NCI-H460 (cell line): ENCODE measurements around the gene PLCB4. TPM values are rescaled to one million over a fixed set of nuclear protein-coding genes. Genes with fewer than 3 reads are reported as not detected.

ENCODE experiments used
- DNase-seq: peaks from one replicate; pipeline ENCODE4 v3.0.0-alpha.2; 2016; ENCODE audit warnings: low read depth; ENCODE audit errors: extremely low read depth
- total RNA-seq: library from RNA; depleted of rRNA; stranded (reverse); fragments of >200 nt; shearing (Covaris generic); gene quantifications from 2 replicates; pipeline ENCODE4 v1.2.3, GENCODE V29; 2014

The PLCB4 gene
- total RNA-seq, 1 experiment from 2014 or later, result 14.8 TPM

DNA sequence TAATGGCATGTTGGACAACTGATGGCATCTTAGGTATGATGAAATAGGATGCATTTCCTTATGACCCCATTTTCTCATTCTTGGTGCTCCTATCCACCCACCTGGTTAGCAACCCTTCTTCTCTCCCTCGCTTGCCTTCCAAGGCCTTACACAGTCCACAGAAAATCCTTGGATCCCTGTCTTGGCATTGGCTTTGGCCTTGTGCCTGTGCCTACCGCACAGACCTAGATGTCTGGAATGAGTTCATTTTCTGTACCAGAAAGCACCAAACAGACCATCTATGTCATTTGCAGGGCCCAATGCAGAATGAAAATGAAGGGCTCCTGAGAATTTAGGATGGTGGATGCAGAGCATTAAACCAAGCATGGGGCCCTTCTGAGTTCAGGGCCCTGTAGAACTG lies 346.5 kb downstream of the PLCB4 start:
- DNase-seq, result no peak

DNA sequence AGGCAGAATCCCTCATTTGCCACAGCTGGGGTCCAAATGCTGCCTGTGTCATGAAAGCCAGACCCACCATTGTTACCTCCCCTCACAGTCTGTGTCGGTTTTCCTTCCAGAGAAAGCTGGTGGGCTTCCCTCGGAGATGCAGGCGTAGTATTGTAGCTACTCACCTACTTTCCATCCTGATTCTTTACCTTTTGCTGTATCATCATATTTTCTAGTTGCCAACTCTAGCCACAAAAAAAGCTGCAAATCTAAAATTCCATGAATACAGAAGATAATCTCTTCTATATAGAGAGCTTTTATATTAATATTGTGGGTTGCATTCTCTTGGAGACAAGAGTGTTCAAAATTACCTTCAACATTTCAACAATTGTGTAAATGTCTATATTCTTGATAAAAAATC lies 347.5 kb downstream of the PLCB4 start:
- no peak for DNase-seq

DNA sequence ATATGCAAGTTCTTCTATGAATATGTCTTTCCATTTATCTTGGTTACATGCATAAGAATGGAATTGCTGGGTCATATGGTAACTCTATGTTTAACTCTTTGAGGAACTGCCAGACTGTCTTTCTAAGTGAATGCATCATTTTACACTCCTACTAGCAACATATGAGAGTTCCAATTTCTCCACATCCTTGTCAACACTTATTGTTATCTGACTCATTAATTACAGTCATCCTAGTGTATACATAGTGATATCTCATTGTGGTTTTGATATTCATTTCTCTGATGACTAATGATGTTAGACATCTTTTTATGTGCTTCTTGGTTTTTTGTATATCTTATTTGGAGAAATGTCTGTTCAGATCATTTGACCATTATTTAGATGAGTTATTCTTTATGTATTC lies 348.8 kb downstream of the PLCB4 start:
- no peak for DNase-seq

DNA sequence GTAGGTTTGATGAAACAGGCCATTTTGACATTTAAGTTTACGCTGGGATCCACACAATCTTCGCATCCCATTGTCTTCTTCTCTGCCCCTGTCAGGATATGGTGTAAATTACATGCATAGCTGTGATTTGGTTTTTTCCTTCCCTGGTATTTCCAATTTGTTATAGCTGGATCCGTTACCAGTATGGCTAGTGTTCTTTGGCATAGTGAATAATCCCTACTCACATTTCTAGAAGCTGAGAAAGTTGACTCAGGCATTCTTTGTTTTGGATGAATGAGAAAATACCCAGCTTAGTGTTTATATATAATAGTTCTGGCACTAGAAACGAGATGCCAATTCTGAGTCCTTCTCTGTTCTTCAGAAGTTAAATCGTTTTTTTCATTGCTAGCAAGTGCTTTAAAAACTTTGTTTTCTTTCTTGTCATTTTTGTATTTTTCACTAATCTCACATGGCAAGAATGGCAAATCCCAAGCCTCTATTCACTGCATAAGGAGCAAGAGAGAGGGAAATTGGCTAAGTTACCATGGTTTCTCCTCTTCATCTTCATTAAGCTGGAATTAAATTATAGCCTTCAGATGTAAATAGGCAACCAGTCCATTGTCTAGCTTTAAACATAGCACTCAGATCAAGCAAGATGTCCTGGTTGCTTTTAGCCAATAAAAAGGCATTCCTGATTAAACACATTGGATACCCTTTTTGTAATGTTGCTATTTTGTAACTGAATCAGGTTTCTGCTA lies 353.6 kb downstream of the PLCB4 start:
- no peak for DNase-seq

DNA sequence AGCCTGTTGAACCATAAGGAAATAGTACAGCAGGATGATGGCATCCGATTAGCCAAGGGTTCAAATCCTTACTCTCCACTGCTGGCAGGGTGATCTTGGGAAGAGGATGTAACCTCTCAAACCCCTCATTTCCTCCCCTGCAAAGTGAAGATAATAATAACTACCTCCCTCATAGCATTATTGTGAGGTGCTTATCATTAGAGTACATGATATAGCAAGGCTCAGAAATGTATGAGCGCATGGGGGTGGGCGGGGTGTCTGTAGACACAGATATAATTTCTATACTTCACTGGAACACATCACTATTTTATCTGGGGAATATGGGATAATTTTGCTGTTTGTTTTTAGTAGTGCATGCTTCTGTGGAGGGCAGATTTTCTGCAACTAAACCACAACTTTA lies 355.7 kb downstream of the PLCB4 start:
- DNase-seq, result no peak

DNA sequence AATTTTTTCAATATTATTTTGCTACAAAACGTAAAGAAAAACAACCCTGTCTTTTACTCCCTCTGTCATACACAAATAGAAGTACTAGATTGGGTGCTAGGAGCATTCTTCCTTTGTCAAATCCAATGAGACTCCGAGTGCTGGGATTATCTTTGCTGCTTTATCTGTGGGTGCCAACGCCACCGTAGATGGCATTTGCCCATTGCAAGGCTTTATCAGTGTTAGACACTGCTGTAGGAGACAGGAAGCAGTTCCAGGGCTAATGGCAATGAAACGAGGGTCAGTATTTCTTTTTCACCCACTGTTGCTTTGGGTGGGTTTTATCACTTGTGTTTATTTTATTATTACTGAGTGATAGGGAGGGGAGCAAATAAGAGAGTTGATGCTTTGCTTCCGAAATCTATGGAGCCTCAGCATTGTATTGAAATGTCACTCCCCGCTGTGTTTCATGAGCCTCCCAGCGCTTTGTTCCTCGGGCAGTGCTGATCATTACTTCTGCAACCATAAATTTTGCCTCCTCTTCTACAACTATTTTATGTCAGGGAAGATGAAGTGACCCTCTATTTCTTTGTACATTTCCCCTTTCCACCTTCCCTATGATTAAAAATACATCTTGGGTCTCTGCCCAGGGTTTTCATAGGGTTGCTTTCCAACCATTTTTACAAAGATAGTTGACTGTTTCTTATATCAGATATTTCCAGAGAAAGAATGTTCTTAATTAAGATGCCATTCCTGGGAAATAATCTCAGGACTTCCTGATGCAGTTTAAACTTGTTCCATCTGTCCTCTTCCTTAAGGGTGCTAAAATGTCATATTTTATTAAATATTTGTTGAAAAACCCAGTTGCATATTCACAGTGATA lies 358.8 kb downstream of the PLCB4 start:
- DNase-seq, result no peak

DNA sequence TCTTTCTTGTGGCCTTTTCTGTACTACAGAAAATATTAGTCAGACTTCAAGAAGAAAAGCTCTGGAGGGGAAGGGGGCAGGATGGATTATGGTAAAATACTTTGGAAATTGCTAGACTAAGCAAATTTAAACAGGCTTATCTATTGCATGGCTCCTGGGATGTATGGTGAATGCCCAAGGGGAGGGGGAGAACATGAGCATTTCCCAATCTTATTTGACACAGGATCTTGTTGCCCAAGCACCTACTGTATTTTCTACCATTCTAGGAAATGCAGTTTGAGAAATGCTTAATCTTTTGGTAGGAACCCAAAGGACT lies 359.4 kb downstream of the PLCB4 start:
- no peak for DNase-seq

DNA sequence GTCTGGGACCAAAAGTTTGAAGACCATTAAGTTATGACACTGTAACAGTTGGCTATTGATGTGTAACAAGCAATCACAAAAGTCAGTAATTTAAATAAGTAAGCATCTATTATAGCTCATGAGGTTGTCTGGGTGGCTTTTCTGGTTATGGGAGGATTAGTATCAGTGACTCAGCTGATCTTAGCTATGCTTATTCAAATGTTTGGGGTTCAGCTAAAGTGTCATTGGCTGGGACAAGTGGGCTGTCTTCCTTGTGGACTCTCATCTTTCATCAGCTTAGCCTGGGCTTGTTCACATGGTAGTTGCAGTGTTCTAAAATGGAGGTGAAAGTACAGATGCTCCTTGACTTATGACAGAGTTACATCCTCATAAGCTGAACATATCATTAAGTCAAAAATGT lies 370.9 kb downstream of the PLCB4 start:
- no peak for DNase-seq

DNA sequence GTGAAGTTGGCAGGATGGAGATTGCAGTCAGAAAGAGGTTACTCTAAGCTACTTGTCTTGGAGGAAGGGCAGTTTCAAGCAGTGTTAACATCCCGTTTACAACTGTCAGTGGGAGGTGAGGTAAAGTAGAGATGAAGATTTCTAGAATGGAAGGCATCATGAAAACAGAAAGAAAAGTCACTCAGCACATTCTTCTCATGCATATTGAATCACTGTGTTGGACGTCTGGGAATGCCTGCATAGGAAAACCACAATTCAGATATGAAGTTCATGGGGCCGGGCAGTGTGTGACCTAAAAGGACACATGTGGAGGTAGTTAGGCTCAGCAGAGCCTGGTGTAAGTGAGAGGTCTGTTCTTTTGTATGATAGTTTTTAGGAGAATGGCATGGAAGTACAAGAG lies 372.0 kb downstream of the PLCB4 start:
- DNase-seq, result no peak

DNA sequence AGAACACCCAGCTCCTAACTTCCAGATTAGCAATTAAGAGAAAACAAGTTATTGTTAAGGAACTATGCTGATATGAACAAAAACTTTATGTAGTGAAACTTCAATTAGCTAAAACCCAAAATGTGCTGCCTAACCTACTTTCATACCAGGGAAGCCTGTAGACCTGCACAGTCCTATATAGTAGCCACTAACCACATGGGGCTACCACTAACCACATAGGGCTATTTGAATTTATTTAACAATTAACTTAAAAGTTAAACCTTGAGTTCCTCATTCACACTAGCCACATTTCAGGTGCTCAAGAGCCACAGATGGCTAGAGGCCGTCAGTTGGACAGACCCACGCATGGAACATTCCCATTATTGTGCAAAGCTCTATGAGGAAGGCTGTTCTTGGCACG lies 373.1 kb downstream of the PLCB4 start:
- DNase-seq, result no peak

DNA sequence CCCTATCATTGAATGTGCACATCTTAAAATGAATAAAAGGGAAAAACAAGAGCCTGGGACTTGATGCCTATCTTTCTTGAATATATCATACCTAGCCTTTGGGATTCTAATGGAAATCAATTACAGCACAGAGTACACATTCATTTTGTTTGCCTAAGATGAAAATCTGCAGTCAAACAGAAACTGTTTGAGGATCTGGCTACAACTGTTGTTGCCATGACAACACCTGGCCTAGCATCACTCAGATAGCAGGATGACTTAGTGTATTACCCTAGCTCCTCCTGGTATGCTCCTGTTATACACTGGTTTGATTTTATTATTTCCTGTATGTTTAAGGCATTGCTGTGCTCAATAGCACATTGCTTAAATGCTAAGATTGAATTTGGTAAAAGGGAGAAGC lies 374.0 kb downstream of the PLCB4 start:
- no peak for DNase-seq

DNA sequence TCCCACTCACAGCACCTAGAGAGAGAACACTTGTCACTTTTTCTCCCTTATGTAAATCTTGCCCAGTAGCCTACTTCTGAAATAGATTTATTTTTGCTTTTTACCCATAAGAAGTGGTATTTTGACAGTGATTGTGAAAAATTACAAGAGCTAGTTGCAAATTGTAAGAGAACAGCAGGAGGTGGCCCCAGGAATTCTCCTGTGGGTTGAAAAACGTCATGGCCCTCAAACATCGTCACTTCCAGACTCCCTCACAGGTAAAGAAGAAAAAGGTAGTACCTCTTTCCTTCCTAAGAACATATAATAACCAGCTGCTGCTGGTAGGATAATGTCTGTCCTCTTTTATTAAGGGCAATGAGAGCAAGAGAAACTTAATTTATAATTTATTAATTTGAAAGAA lies 376.0 kb downstream of the PLCB4 start:
- DNase-seq, result no peak

DNA sequence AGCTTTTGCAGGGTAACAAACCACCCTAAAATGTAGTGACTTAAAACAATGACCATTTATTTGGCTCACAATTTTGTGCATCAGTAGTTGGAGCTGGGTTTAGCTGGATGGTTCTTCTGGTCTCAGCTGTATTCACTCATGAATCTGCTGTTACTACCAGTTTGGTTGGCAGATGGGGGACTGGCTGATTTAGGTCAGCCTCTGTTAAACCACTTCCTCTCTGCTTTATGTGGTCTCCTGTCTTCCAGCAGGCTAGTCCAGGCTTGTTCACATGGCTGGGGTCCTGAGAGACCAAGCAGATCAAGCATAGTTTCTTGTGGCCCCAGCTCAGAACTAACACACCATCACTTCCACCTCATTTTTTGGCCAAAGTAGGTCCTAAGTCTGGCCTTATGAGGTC lies 378.3 kb downstream of the PLCB4 start:
- no peak for DNase-seq

DNA sequence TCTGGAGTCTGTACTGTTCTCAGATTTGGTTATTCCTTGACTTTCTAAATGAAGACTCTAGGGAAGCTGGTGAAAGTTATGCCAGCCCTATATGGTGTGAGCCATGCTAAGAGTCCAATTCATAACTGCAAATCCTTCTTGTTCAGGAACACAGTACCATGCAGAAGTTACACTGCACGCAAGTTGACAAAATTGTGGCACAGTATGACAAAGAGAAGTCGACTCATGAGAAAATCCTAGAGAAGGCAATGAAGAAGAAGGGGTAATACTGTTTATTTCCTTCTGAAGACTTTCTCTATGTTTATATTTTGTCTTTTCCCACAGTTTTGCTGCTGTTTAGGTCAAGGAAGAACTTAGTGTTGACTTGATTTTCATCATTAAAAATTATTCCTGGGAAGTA lies 384.3 kb downstream of the PLCB4 start:
- no peak for DNase-seq

DNA sequence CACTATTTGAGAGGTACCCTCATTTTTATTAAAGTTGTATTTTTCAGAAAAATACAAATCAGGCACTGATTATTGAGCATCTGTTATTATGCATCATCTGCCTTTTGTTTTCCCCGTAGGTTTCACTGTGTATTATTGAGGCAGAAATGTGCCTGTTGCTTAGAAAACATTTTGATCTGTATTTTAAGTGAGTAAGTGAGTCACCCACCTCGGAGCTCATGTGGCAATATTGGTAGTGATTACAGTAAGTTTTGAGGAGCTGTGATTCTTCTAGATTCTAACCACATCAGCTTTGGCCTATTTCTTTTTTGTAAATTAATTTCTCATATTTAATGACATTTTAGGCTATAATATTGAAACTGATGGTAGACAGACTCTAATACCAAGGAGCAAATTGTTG lies 385.9 kb downstream of the PLCB4 start:
- no peak for DNase-seq

DNA sequence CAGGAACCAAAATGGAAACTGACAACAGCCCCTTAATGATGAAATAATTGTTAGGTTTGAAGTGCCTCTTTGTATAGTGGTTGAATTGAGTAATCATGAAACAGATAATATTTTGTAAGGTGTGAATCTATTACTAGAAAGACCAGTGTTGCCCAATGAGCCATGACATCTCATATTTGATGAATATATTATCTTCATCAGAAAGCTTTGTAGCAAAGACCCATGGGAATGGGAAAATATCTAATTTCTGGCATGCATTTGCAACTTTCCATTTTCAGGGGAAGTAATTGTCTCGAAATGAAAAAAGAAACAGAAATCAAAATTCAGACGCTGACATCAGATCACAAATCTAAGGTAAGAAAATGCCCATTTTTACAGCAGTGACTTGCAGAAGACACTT lies 388.2 kb downstream of the PLCB4 start:
- no peak for DNase-seq

DNA sequence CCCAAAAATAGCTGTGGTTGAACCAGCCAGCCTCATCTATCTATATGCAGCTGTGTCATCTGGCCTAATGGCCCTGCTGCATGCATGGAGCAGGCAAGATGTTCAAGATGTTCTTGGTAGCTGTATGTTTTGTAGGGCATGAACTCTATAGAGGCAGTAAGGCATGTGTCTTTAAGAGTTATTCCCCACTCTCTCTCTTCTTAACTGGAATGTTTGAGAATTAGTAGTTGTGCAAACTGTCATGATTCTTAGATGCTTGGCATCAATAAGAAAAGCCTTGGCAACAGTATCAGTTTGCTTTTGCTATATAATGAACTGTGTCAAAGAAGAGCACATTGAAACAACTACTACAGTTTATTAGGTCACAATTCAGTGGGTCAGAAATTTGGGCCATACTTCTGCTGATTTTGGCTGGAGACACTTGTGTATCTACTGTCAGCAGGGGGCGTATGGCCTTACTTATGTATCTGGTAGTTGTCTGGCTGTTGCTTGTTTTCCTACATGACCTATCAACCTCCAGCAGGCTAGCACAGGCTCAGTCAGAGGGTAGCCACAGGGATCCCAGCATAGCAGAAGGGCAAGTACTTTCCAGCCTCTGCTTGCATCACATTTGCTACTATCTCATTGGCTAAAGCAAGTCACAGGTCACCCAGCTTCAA lies 389.4 kb downstream of the PLCB4 start:
- no peak for DNase-seq

DNA sequence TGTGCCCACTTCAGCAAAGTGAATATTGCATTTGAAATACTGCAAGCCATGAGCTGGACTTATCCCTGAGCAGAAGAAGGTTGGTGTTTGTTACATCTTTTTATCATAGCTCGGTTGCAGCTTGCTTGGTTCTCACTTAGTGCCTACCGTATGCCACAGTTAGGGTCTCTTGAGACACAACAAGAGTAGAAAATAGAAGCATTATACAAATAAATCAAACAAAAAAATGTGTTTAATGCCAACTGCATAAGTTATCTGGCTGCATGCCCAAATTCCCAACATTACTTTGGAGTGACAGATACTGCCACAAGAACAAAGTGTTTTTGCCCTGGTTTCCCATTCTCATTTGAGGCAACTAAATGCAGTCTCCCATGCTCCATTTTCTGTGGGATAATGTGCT lies 391.6 kb downstream of the PLCB4 start:
- no peak for DNase-seq

DNA sequence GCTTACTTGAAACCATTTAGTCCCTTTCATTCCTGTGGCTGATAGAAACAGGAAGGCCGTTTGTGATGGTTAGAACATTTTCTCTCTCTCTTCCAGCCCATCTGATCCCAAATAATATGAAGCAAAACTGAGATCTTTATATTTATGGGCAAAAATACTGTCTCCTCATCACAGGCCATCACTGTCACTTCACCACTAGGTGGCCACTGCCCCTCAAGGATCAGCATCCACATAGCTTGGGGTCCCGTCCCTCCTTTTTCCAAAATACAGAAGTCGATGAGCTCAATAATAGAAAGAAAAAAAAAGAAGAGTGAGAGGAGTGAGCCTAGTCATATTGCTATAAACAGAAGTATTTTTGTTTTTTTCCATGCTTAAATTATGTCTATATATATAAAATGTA lies 399.1 kb downstream of the PLCB4 start:
- no peak for DNase-seq

DNA sequence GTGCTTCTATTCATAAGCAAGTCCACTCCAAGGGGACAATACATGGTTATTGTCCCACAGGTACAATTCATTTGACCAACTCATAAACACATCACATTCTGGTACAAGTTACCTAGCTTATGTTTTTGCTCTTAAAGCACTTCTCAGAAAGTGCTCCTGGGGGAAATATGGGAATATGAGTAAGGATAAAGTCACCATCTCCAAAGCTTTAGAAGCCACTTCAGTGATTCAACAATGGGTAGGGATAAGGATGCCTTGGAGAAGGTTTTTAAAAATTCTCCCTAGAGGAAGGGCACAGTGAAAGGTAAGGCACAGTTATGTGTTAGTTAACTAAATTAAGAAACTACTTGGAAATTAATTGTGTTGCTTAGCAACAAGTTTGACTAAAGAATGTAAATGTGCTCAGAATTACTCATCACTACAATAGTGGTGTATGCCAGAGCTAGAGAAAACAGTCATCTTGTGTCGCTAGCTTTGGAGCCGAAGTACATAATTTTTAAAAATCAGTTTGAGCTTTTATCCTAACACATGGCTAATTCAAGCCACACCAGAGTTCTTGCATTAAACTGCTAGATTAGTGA lies 406.0 kb downstream of the PLCB4 start:
- DNase-seq, result no peak

DNA sequence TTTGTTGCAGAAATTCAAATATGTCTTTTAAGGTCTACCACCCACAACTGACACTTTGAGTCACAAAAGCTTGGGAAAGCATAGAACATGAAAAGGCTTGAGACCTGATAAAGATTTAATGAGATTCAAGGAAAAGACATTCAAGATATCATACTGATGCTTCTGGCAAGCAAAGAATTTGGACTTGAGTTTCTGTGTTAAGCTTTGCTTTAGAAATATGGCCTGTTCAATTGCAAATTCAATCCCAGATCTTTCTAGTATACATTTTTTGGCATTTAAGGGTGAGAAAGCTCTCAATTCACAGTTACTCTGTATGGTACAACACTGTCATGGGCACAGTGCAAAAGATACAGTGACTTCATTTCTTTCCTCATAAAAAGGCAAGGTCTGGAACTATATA lies 406.6 kb downstream of the PLCB4 start:
- DNase-seq, result no peak

DNA sequence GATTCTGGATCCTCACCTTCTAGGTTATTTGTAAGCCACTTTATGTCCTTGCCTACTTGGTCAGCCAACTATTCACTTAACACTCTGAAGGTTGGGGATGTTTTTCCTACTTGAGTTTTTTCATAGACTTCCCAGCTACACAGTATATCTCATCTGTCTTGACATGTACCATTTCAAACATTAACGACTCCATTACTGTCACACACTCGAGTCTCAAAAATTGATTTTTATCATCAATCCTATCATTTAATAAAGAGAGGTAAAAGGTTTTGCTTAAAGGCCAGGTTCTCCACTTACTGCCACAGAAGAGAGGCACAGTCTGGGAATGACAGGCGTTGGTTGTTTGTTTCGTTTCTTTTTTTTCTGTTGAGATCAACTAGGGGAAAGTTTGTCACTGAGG lies 407.3 kb downstream of the PLCB4 start:
- no peak for DNase-seq
